Subcutaneous abdominal adipose tissue (tissue), 5 donors: ENCODE data around the gene ELANE.
"Not testable (repeated sequence)": the region's sequence is repeated elsewhere in the genome, so short reads cannot be mapped to it uniquely, and the experiment has no call there.

ENCODE experiments used
- H3K27ac ChIP-seq: one replicate; pipeline ENCODE4 v1.7.0; 2013; ENCODE audit warnings: low read depth, mild to moderate bottlenecking, inconsistent platforms, low read length, moderate library complexity
- H3K27me3 ChIP-seq, 5 donors: one replicate each; pipeline ENCODE4 v1.7.0; 2013; ENCODE audit warnings: low read length in 5 of 5, inconsistent platforms in 1 of 5; ENCODE audit not compliant: control insufficient read depth in 5 of 5, insufficient read depth in 4 of 5
- H3K36me3 ChIP-seq, 5 donors: one replicate each; pipeline ENCODE4 v1.7.0; 2013; ENCODE audit warnings: low read length in 5 of 5; ENCODE audit not compliant: control insufficient read depth in 5 of 5, insufficient read depth in 5 of 5
- H3K4me1 ChIP-seq, 5 donors: one replicate each; pipeline ENCODE4 v1.7.0; 2013; ENCODE audit warnings: low read length in 5 of 5, mild to moderate bottlenecking in 3 of 5, moderate library complexity in 1 of 5; ENCODE audit not compliant: control insufficient read depth in 5 of 5, insufficient read depth in 5 of 5
- H3K4me3 ChIP-seq, 5 donors: one replicate each; pipeline ENCODE4 v1.7.0; 2013; ENCODE audit warnings: low read length in 5 of 5, low read depth in 1 of 5
- H3K9ac ChIP-seq, 5 donors: one replicate each; pipeline ENCODE4 v1.7.0; 2013; ENCODE audit warnings: low read length in 5 of 5, mild to moderate bottlenecking in 4 of 5, moderate library complexity in 3 of 5
- H3K9me3 ChIP-seq, 5 donors: one replicate each; pipeline ENCODE4 v1.7.0; 2013; ENCODE audit warnings: low read length in 5 of 5; ENCODE audit not compliant: control insufficient read depth in 5 of 5
- donor health status: healthy.
- donor health status: healthy.
- donor health status: healthy.
- donor health status: healthy.
- donor health status: healthy.

The ELANE gene

GRCh38 chr19:853614-854220, 1.6 kb downstream of the ELANE start:
- H3K4me3 ChIP-seq, H3K9me3 ChIP-seq, H3K9ac ChIP-seq, H3K27me3 ChIP-seq, H3K27ac ChIP-seq, H3K36me3 ChIP-seq: not testable (repeated sequence)
- H3K4me1 ChIP-seq = peaks cover under 1 to 25% (median 18%) of the 10 kb centered on the region in 5 donors

GRCh38 chr19:854549-854948, 2.4 kb downstream of the ELANE start:
- Histone ChIP-seq H3K4me1 (peaks cover 3 to 31% (median 23%) of the 10 kb centered on the region in 5 donors), H3K4me3 (no peak overlapping the region), H3K27ac (no peak overlapping the region), H3K27me3 (peaks cover 0 to 4% (median 0%) of the 10 kb centered on the region in 5 donors), H3K9ac (no peak overlapping the region), H3K36me3 (no peaks in the 10 kb centered on the region), H3K9me3 (no peaks in the 10 kb centered on the region)

- Histone ChIP-seq H3K9me3 (no peaks in the 10 kb centered on the region), H3K36me3 (no peaks in the 10 kb centered on the region), H3K4me1 (peaks cover 3 to 32% (median 27%) of the 10 kb centered on the region in 5 donors), H3K9ac (no peak overlapping the region), H3K27me3 (peaks cover 0 to 4% (median 0%) of the 10 kb centered on the region in 5 donors), H3K4me3 (no peak overlapping the region), H3K27ac (no peak overlapping the region)
These were observed 3.0 kb downstream of the ELANE start for GRCh38 chr19:855142-855541.

DNA sequence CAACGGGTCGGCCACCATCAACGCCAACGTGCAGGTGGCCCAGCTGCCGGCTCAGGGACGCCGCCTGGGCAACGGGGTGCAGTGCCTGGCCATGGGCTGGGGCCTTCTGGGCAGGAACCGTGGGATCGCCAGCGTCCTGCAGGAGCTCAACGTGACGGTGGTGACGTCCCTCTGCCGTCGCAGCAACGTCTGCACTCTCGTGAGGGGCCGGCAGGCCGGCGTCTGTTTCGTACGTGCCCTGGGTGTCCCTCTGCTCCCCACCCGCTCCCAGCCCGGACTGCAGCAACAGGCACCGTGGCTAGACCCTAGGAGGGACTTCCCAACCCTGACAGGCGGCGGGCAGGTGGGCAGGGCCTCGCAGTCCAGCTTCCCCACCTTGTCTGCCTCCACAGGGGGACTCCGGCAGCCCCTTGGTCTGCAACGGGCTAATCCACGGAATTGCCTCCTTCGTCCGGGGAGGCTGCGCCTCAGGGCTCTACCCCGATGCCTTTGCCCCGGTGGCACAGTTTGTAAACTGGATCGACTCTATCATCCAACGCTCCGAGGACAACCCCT, 3.5 kb downstream of the ELANE start:
- Histone ChIP-seq H3K27me3 (peaks cover 0 to 4% (median 0%) of the 10 kb centered on the region in 5 donors), H3K27ac (no peak overlapping the region), H3K9ac (no peak overlapping the region), H3K36me3 (no peaks in the 10 kb centered on the region), H3K4me3 (no peak overlapping the region), H3K4me1 (peaks cover 3 to 29% (median 26%) of the 10 kb centered on the region in 5 donors), H3K9me3 (no peaks in the 10 kb centered on the region)

GRCh38 chr19:858284-858683, 6.2 kb downstream of the ELANE start:
- Histone ChIP-seq H3K36me3 (peaks cover 0 to 5% (median 4%) of the 10 kb centered on the region in 5 donors), H3K27me3 (peaks cover 0 to 4% (median 0%) of the 10 kb centered on the region in 5 donors), H3K4me1 (peaks cover 3 to 32% (median 26%) of the 10 kb centered on the region in 5 donors), H3K27ac (peak overlapping the region; percentile 92), H3K9me3 (no peaks in the 10 kb centered on the region), H3K9ac (no peak overlapping the region), H3K4me3 (no peak overlapping the region)

GRCh38 chr19:858868-859843, 7.1 kb downstream of the ELANE start, which contains the start of gene CFD:
CFD (plus strand) TSS chr19:859664; CDS start chr19:859690, 26 bp downstream.
- H3K4me1 ChIP-seq = peaks cover 3 to 38% (median 29%) of the 10 kb centered on the region in 5 donors
- H3K27ac ChIP-seq = peak within 1 kb of the TSS; percentile 92
- H3K36me3 ChIP-seq = peaks cover 0 to 9% (median 8%) of the 10 kb centered on the region in 5 donors
- H3K27me3 ChIP-seq = peaks cover 0 to 4% (median 0%) of the 10 kb centered on the region in 5 donors
- peak within 1 kb of the TSS; percentile 70 to 88 (median 80) for H3K4me3 ChIP-seq
- peak within 1 kb of the TSS; percentile 56 to 88 (median 76) for H3K9ac ChIP-seq
- no peaks in the 10 kb centered on the region for H3K9me3 ChIP-seq

GRCh38 chr19:861141-861755, 9.1 kb downstream of the ELANE start:
- Histone ChIP-seq H3K27ac (no peak overlapping the region), H3K27me3 (peaks cover 0 to 4% (median 0%) of the 10 kb centered on the region in 5 donors), H3K9me3 (no peaks in the 10 kb centered on the region), H3K36me3 (peaks cover 0 to 10% (median 9%) of the 10 kb centered on the region in 5 donors), H3K4me1 (peaks cover 3 to 39% (median 29%) of the 10 kb centered on the region in 5 donors), H3K9ac (no peak overlapping the region), H3K4me3 (peak overlapping the region in 4 of 5 donors; percentile 70 to 88 (median 80))

DNA sequence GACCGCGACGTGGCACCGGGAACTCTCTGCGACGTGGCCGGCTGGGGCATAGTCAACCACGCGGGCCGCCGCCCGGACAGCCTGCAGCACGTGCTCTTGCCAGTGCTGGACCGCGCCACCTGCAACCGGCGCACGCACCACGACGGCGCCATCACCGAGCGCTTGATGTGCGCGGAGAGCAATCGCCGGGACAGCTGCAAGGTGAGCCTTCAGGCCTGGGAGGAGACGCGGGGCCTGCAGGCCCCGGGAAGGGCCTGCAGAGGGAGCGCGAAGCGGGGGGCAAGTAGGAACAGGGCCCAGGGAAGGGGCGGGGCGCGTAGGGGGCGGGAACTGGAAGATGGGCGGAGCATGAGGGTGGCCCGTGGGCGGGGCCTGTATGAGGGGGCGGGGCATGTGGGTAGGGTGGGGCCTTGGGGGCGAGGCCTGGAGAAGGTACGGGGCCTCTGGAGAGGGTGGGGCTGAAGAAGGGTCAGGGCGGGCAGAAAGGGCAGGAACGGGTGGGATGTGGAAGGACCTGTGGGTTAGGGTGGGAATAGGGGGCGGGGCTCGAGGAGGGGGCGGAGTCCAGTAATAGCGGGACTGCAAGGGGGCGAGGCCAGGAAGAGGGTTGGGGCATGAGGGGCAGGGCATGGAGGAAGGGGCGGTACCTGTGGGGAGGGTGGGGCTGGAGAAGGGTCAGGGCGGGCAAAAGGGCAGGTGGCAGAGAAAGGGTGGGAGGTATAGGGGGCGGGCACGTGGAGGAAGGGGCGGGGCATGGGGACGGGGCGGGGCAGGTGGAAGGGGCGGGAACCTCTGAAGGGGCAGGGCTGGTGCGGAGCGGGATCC, 9.9 kb downstream of the ELANE start:
- H3K9ac ChIP-seq = no peak overlapping the region
- H3K9me3 ChIP-seq = no peaks in the 10 kb centered on the region
- H3K4me1 ChIP-seq = peaks cover 3 to 39% (median 31%) of the 10 kb centered on the region in 5 donors
- peaks cover 0 to 10% (median 9%) of the 10 kb centered on the region in 5 donors for H3K36me3 ChIP-seq
- H3K27ac ChIP-seq = no peak overlapping the region
- peak overlapping the region in 4 of 5 donors; percentile 41 to 69 (median 50) for H3K4me3 ChIP-seq
- peaks cover 0 to 4% (median 0%) of the 10 kb centered on the region in 5 donors for H3K27me3 ChIP-seq
